ENCODE results near the gene PCMT1.
"Not testable (repeated sequence)": the region's sequence is repeated elsewhere in the genome, so short reads cannot be mapped to it uniquely, and the experiment has no call there.

PCMT1 gene

GRCh38 chr6:149823013-149823412, 73.5 kb downstream of the PCMT1 start:
- no peak for DNase-seq

- DNase-seq, result no peak
Observed at GRCh38 chr6:149825292-149825691, 75.8 kb downstream of the PCMT1 start.

DNA sequence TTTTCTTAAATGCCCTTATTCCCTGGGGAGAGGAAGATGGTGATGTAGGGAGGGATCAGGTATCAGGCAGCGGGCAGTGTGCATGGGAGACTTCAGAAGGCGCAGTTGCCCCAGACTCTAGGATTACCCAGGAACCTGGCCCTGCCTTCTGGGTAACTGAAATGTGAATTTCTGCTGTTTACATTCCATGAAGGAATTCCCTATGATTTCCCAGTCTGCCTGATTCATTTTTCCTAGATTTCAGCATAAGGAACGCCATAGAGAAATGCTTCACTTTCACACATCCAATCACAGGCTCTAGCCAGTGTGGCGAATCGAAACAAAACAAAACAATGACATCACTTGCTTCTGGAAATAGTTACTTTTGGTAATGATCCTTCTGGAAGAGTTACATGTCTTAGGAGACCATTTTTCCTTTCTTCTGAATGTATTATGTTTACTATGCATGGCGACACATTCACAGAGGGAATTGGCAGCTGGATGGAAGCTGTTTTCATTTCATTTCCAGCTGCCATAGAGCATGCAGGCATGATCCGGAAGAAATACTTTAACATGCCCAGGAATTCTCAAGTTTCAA, 81.3 kb downstream of the PCMT1 start:
- no peak for DNase-seq

DNA sequence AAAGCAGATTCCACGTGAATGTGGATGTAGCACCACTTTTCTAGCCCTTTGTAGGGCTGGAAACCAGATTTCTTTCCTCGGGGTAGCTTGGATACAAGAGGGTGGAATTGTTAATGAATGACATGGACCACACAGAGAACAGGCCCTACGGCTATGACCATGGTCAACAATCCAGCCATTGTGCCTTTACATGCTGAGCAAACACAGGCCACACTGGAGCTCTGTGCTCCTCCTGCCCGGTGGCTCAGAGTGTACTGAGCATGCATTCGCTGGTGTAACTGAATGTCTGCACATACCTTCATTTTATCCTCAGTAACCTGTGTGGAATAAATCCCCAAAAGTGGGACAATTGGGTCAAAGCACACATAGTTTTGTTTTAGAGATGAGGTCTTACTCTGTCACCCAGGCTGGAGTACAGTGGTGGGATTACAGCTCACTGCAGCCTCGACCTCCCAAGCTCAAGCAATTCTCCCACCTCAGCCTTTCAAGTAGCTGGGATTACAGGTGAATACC, 81.8 kb downstream of the PCMT1 start:
- DNase-seq, result no peak

GRCh38 chr6:149833651-149834050, 84.1 kb downstream of the PCMT1 start:
- DNase-seq, result no peak

DNA sequence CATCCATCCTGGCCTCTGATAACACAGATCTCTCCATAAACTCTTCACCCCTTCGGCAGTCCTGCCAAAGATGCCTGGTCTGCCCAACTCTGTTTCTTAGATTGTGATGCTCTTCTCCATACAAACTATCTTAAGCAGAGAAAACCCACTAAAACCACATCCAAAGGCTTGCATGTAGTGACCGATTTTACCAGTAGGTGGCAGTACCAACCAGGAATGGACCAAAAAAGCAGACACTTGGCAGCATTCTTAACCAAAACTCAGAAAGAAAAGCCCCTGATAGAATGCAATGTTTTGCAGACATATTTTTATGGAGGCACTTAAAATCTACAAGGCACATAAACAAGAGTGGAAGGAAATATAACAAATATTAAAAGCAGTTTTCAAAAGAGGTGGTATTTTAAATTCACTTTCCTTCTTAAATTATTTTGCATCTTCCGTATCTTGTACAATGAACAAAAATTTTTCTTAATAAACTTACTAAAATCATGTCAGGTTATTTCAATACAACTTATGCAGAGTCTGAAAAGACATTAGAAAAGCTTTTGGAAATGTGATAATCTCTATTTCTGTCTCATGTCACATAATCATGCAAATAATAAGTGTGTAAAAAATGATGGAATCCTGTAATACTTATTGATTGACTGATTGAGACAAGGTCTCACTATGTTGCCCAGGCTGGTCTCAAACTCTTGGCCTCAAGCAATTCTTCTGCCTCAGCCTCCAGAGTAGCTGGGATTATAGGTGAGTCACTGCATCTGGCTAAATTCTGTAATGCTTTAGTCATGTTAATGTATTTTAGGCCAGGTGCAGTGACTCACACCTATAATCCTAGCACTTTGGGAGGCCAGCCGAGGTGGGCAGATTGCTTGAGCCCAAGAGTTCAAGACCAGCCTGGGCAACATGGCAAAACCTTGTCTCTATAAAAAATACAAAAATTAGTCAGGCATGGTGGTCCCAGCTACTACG, 85.3 kb downstream of the PCMT1 start:
- DNase-seq, result peak; percentile 45

GRCh38 chr6:149840345-149841075, 91.0 kb downstream of the PCMT1 start:
- peak; percentile 16 for DNase-seq

DNA sequence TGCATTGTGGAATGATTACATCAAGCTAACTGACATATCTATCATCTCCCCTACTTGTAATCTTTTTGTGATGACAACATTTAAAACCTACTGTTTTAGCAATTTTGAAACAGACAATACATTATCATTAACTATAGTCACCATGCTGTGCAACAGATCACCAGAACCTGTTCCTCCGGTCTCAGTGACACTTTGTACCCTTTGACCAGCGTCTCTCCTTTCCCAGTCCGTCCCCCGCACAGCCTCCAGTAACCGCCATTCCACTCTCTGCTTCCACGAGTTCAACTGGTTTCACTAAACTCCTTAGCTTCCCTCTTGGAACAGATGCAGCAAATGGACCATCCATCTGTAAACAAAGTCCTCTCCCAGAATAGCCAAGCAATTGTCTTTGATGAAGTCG, 92.8 kb downstream of the PCMT1 start:
- no peak for DNase-seq

GRCh38 chr6:149843051-149843633, 93.6 kb downstream of the PCMT1 start:
- no peak for DNase-seq

DNA sequence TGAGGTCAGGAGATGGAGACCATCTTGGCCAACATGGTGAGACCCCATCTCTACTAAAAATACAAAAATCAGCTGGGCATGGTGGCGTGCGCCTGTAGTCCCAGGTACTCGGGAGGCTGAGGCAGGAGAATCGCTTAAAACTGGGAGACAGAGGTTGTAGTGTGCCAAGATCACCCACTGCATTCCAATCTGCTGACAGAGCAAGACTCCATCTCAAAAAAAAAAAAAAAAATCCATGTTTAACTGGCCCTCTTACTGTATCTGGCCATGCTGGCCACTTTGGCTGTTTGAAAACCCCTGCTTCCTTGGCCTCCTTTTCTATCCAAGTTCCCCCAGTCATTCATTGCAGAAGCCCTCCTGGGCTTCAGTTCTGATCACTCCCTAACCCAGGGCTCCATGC, 94.5 kb downstream of the PCMT1 start:
- not testable (repeated sequence) for DNase-seq

- no peak for DNase-seq
Observed at GRCh38 chr6:149844480-149844879, 94.9 kb downstream of the PCMT1 start.

- no peak for DNase-seq
Observed at GRCh38 chr6:149845549-149845948, 96.0 kb downstream of the PCMT1 start.

DNA sequence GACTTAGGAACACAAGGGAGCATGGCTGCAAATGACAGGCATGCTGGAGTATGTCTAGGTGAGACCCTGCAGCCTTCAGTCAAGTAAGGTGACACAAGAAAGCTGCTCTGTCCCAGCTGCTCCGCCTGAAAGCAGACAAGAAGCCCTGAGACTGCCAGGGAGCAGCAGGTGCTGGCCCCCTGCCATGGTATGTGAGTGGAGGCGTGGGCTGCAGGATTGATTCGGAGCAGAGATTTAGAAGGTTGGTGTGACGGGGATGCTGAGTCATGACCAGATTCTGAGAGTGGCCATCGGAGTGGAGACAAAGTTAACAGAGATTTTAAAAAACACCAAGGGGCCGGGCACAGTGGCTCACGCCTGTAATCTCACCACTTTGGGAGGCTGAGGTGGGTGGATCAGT, 96.8 kb downstream of the PCMT1 start:
- no peak for DNase-seq

GRCh38 chr6:149847939-149848267, 98.4 kb downstream of the PCMT1 start:
- DNase-seq, result no peak

DNA sequence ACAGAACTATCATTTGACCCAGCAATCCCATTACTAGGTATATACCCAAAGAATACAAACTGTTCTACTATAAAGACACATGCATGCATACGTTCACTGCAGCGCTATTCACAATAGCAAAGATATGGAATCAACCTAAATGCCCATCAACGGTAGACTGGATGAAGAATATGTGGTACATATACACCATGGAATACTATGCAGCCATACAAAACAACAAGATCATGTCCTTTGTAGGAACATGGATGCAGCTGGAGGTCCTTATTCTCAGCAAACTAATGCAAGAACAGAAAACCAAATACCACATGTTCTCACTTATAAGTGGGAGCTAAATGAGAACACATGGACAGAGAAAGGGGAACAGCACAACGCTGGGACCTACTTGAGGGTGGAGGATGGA, 98.8 kb downstream of the PCMT1 start:
- not testable (repeated sequence) for DNase-seq

GRCh38 chr6:149851461-149852110, 102.0 kb downstream of the PCMT1 start:
- no peak for DNase-seq

DNA sequence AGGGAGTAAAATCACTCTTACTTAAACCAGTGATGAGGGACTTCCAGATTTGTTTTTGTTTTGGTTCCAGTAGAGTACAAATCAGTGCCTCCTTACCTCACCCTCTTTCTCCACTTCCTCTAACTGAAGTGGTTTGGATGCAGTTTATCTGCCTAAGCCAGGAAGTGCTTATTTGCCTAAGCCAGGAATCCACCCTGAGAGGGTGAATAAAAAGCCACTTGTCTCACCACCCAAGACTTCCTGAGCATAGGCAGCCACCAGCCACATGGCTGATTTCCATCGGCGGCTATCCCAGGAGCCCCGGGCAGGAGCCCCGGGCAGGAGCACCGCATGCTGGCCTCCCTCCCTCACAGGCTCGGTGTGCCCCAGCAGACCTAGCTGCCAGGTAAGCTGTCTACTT, 102.6 kb downstream of the PCMT1 start:
- no peak for DNase-seq

GRCh38 chr6:149852881-149853280, 103.3 kb downstream of the PCMT1 start:
- DNase-seq, result no peak

DNA sequence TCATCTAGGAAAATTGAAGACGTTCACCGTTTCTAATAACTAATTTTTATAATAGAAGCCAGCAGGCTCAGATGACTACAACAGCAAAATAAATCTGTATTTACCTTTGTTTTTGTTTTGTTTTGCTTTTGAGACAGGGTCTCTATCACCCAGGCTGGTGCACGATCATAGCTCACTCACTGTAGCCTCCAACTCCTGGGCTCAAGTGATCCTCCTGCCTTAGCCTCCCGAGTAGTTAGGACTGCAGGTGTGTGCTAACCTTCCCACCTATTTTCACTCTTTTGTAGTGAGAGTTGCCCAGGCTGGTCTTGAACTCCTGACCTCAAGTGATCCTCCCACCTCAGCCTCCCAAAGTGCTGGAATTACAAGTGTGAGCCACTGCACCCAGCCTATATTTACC, 104.5 kb downstream of the PCMT1 start:
- DNase-seq, result not testable (repeated sequence)

DNA sequence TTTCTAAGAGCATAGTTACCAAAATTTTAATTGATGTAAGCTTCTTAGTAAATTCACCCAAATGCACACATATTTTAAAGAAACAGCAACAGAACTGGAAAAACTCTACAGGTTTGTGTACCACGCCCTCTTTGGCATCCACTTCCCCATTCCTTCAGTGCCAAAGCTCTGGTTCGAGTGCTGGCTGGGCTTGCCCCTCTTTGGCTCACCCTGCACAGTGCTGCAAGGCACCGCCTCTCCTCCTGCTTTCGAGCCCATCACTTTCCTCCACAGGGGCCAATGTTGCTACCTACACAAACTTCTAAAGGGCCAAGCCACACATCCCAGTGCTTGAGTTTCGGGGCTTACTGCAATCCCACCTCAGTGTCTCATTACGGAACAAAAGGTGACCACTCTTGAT, 105.0 kb downstream of the PCMT1 start:
- DNase-seq, result no peak

GRCh38 chr6:149855040-149855654, 105.6 kb downstream of the PCMT1 start:
- DNase-seq, result no peak

GRCh38 chr6:149855741-149856140, 106.2 kb downstream of the PCMT1 start:
- no peak for DNase-seq

Measured in activated CD4-positive, alpha-beta T cell treated with anti-CD3 and anti-CD28 coated beads for 1 hour (primary cell).